ENCODE data around the gene CD4. TPM values are rescaled to one million over a fixed set of nuclear protein-coding genes. Genes with fewer than 3 reads are reported as not detected.
"Not testable (repeated sequence)": the region's sequence is repeated elsewhere in the genome, so short reads cannot be mapped to it uniquely, and the experiment has no call there.

Gene CD4
- total RNA-seq, 2 donors from 2014 or later, result 126 to 141 TPM

DNA sequence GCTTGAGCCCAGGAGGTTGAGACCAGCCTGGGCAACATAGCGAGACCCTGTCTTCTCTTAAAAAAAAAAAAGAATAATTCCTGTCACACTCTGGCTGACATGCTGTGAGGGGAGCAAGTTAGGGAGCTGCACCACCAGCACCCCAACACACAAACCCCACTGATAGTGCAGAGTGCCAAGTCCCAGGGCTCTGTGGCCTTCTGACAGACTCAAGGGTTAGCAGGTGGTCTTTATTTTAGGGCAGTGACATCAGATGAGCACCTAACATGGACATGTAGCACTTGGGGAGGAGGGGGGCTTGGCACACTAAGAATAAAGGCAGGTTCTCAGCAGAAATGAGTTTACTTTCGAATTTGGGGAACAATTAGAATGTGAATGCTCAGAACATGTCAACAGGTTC, 69.5 kb downstream of the CD4 start:
- DNase-seq, result no peak
- no peak overlapping the region for H3K27ac Mint-ChIP-seq
- peaks cover 7% of the 10 kb centered on the region for H3K4me1 Mint-ChIP-seq (ENCODE audit: low read depth)
- no peaks in the 10 kb centered on the region for H3K9me3 Mint-ChIP-seq
- no peak overlapping the region for H3K4me3 Mint-ChIP-seq
- peaks cover 13 to 27% of the 10 kb centered on the region in 2 donors for H3K36me3 Mint-ChIP-seq (ENCODE audit: insufficient read depth in 2 of 2)
- ATAC-seq (replicated peaks in 1 of 2), result no peak
- H3K27me3 Mint-ChIP-seq (ENCODE audit: low read depth), result no peaks in the 10 kb centered on the region

DNA sequence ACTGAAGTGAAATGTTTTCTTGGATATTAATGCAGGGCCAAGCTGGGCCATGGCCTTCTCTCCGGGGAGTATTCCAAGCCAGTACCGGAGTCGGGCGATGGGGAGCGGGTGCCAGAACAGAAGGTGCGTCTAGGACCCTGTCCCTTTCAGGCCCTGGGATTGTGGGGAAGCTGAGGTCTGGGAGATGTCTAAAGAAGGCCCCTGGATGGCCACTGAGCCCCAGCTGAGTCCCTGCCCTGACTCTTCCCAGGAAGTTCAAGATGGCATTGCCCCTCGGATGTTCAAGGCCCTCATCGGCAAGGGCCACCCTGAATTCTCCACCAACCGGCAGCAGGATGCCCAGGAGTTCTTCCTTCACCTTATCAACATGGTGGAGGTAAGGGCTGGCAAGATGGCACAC, 70.8 kb downstream of the CD4 start:
- H3K4me3 Mint-ChIP-seq, result no peak overlapping the region
- no peaks in the 10 kb centered on the region for H3K27me3 Mint-ChIP-seq (ENCODE audit: low read depth)
- no peaks in the 10 kb centered on the region for H3K9me3 Mint-ChIP-seq
- H3K36me3 Mint-ChIP-seq (ENCODE audit: insufficient read depth in 2 of 2), result peaks cover 13 to 27% of the 10 kb centered on the region in 2 donors
- no peaks in the 10 kb centered on the region for H3K4me1 Mint-ChIP-seq (ENCODE audit: low read depth)
- no peak for ATAC-seq (replicated peaks in 1 of 2)
- H3K27ac Mint-ChIP-seq, result no peak overlapping the region
- no peak for DNase-seq

DNA sequence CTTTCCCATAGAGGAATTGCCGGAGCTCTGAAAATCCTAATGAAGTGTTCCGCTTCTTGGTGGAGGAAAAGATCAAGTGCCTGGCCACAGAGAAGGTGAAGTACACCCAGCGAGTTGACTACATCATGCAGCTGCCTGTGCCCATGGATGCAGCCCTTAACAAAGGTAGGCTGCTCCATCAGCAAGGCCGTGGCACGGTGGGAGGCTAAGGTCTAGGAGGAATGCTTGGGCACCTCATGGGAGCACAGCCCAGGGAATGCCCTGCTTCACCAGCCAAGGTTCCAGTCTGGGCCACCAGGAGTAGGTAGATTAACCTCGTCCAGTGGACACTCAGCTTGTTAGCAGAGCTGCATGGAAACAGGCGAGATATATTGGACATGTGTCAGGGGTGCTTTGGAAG, 71.6 kb downstream of the CD4 start:
- no peak for DNase-seq
- no peaks in the 10 kb centered on the region for H3K27me3 Mint-ChIP-seq (ENCODE audit: low read depth)
- peaks cover 6% of the 10 kb centered on the region for H3K4me1 Mint-ChIP-seq (ENCODE audit: low read depth)
- no peak for ATAC-seq (replicated peaks in 1 of 2)
- no peak overlapping the region for H3K4me3 Mint-ChIP-seq
- no peaks in the 10 kb centered on the region for H3K9me3 Mint-ChIP-seq
- no peak overlapping the region for H3K27ac Mint-ChIP-seq
- H3K36me3 Mint-ChIP-seq (ENCODE audit: insufficient read depth in 2 of 2), result peaks cover 10 to 25% of the 10 kb centered on the region in 2 donors

- Mint-ChIP-seq H3K27ac (no peak overlapping the region), H3K36me3 (ENCODE audit: insufficient read depth in 2 of 2) (peaks cover 10 to 25% of the 10 kb centered on the region in 2 donors), H3K27me3 (ENCODE audit: low read depth) (no peaks in the 10 kb centered on the region), H3K9me3 (no peaks in the 10 kb centered on the region), H3K4me1 (ENCODE audit: low read depth) (peaks cover 10% of the 10 kb centered on the region), H3K4me3 (no peak overlapping the region)
- ATAC-seq (replicated peaks in 1 of 2), result no peak
- DNase-seq, result no peak
These were observed 72.1 kb downstream of the CD4 start for GRCh38 chr12:6861391-6861790.

DNA sequence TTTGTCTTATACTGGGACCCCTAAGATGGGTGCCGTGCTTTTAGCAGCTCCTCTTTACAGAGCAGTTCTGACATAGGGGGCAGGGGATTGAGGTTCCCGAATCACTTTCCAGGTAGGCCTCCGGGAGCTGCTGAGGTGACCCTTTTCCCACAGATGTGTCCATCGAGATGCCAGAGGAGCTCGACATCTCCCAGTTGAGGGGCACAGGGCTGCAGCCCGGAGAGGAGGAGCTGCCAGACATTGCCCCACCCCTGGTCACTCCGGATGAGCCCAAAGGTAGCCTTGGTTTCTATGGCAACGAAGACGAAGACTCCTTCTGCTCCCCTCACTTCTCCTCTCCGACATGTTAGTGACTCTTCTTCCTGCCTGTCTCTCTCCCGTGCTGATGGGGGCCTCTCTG, 73.7 kb downstream of the CD4 start:
- no peak overlapping the region for H3K27ac Mint-ChIP-seq
- no peaks in the 10 kb centered on the region for H3K9me3 Mint-ChIP-seq
- ATAC-seq (replicated peaks in 1 of 2) (no peak), DNase-seq (no peak)
- H3K36me3 Mint-ChIP-seq (ENCODE audit: insufficient read depth in 2 of 2), result peaks cover 11 to 20% of the 10 kb centered on the region in 2 donors
- peaks cover 18% of the 10 kb centered on the region for H3K4me1 Mint-ChIP-seq (ENCODE audit: low read depth)
- H3K27me3 Mint-ChIP-seq (ENCODE audit: low read depth), result no peaks in the 10 kb centered on the region
- H3K4me3 Mint-ChIP-seq, result no peak overlapping the region

DNA sequence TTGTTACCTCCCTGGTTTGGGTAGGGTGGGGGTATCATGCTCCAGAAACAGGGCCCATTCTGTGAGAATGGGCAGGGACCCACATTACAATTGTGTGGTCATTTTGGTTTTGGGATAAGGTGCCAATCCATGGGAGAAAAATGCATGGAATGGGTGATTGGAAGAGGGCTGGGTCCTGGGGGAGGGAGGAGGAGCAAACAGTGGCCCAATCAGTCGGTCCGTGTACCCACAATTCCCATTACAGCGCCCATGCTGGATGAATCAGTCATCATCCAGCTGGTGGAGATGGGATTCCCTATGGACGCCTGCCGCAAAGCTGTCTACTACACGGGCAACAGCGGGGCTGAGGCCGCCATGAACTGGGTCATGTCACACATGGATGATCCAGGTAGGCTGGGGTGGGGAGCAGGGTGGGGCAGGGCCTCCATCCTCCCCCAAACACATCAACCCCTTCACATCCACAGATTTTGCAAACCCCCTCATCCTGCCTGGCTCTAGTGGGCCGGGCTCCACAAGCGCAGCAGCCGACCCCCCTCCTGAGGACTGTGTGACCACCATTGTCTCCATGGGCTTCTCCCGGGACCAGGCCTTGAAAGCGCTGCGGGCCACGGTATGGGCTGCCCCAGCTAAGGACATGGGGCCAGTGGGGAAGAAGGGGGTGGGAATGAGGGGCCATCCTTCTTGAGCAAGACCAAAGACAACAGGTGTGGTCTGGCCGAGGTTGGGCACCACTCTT, 74.4 kb downstream of the CD4 start:
- H3K4me3 Mint-ChIP-seq, result no peak overlapping the region
- H3K27ac Mint-ChIP-seq, result no peak overlapping the region
- H3K36me3 Mint-ChIP-seq (ENCODE audit: insufficient read depth in 2 of 2), result peaks cover 15 to 22% of the 10 kb centered on the region in 2 donors
- no peak for DNase-seq
- no peak for ATAC-seq (replicated peaks in 1 of 2)
- peaks cover 24% of the 10 kb centered on the region for H3K4me1 Mint-ChIP-seq (ENCODE audit: low read depth)
- H3K27me3 Mint-ChIP-seq (ENCODE audit: low read depth), result no peaks in the 10 kb centered on the region
- no peaks in the 10 kb centered on the region for H3K9me3 Mint-ChIP-seq

DNA sequence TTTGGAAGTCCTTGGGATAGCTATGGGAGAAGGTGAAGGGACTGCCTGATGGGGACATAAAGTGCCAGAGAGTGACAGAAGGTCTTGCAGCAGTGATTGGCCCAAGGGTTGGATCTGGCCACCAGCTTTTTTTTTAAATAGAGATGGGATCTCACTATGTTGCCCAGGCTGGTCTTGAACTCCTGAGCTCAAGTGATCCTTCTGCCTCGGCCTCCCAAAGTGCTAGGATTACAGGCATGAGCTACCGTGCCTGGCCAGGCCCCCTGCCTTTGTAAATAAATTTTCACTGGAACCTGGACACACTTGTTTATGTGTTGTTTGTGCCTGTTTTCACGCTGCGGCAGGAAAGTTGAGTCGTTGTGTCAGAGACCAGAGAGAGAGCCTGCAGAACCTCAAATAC, 76.0 kb downstream of the CD4 start:
- H3K4me3 Mint-ChIP-seq; H3K27ac Mint-ChIP-seq; H3K9me3 Mint-ChIP-seq; DNase-seq; H3K27me3 Mint-ChIP-seq (ENCODE audit: low read depth); ATAC-seq (replicated peaks in 1 of 2): not testable (repeated sequence)
- H3K36me3 Mint-ChIP-seq (ENCODE audit: insufficient read depth in 2 of 2), result peaks cover 21 to 23% of the 10 kb centered on the region in 2 donors
- peaks cover 40% of the 10 kb centered on the region for H3K4me1 Mint-ChIP-seq (ENCODE audit: low read depth)

DNA sequence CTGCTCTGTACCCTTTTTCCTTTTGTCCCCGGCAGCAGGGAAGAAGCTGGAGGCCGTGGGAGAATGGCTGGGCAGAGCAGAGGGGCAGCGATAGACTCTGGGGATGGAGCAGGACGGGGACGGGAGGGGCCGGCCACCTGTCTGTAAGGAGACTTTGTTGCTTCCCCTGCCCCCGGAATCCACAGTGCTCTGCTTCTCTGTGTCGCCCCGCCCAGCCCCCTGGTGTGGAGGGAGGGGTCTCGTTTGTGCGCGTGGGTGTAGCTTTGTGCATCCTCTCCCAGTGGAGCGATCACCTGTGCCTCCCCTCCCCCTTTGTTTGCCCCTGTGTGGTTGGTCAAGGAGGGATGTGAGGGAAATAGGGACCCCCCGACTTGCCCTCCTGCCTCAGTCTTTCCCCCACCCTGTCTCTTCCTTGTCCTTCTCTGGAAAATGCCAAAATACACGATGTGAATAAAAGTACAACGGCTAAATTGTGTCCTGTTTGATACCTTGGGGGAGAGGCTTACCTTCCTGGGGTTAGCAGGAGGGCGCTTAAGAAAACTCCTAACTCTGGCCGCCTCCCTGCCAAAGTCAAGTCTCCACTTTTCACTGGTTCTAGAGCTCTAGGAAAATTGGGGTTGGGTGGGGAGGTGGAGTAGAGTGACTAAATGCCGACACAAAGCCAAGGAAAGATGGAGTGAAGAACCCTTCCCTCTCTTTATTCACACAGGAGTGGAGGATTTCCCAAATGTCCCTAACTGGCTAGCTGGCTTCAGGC, 77.0 kb downstream of the CD4 start:
- DNase-seq, result no peak

GRCh38 chr12:6866920-6867412, 77.6 kb downstream of the CD4 start:
- Mint-ChIP-seq H3K4me1 (ENCODE audit: low read depth) (peaks cover 57% of the 10 kb centered on the region), H3K9me3 (no peaks in the 10 kb centered on the region), H3K27me3 (ENCODE audit: low read depth) (no peaks in the 10 kb centered on the region), H3K27ac (peak overlapping the region; percentile 98), H3K4me3 (peak overlapping the region; percentile 94 to 98), H3K36me3 (ENCODE audit: insufficient read depth in 2 of 2) (peaks cover 20 to 21% of the 10 kb centered on the region in 2 donors)
- DNase-seq (no peak), ATAC-seq (replicated peaks in 1 of 2) (peak; percentile 5 to 6)

More for the DNA sequence above, 77.0 kb downstream of the CD4 start:
- no peak overlapping the region for H3K27ac Mint-ChIP-seq
- peaks cover 20 to 21% of the 10 kb centered on the region in 2 donors for H3K36me3 Mint-ChIP-seq (ENCODE audit: insufficient read depth in 2 of 2)
- H3K4me1 Mint-ChIP-seq (ENCODE audit: low read depth), result peaks cover 50% of the 10 kb centered on the region
- no peak for ATAC-seq (replicated peaks in 1 of 2)
- no peaks in the 10 kb centered on the region for H3K9me3 Mint-ChIP-seq
- no peaks in the 10 kb centered on the region for H3K27me3 Mint-ChIP-seq (ENCODE audit: low read depth)
- H3K4me3 Mint-ChIP-seq, result peak overlapping the region; percentile 94 to 98

DNA sequence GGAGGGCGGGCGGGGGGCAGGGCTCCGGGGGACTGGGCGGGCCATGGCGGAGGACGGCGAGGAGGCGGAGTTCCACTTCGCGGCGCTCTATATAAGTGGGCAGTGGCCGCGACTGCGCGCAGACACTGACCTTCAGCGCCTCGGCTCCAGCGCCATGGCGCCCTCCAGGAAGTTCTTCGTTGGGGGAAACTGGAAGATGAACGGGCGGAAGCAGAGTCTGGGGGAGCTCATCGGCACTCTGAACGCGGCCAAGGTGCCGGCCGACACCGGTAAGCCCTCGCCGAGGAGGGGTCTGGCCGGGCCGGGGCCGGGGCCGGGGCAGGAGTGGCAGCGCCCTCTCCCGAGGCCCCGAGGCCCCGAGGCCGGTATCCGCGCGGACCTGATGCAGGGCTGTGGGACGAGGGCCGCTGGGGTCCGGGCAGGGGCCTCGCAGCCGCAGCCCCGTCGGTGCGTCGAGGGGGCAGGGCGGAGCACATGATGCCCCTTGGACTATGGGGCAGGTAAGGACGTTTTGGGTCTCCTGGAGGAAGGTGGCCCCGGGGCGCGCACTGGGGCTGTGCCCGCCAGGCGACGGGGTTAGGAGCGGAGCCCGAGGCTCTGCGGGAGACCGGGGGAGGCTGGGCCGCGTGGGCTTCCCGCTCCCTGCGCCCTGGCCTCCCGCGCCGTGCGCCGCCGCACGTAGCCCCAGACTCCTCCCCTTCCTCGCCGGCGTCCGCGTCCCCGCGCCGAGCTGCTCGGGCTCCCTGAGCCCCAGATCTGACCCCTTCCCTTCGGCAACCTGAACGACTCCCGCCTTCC, 78.3 kb downstream of the CD4 start, which contains the start of gene TPI1:
Gene TPI1, plus strand, starts transcription at position 119 of the 798 bp plus-strand sequence. Its CDS starts 36 bp downstream, at position 155.
- no peaks in the 10 kb centered on the region for H3K27me3 Mint-ChIP-seq (ENCODE audit: low read depth)
- H3K36me3 Mint-ChIP-seq (ENCODE audit: insufficient read depth in 2 of 2), result peaks cover 19 to 21% of the 10 kb centered on the region in 2 donors
- peaks cover 63% of the 10 kb centered on the region for H3K4me1 Mint-ChIP-seq (ENCODE audit: low read depth)
- H3K9me3 Mint-ChIP-seq, result no peaks in the 10 kb centered on the region
- DNase-seq (peak; percentile 85 to 88), ATAC-seq (replicated peaks in 1 of 2) (peak; percentile 74 to 75)
- peak within 1 kb of the TSS; percentile 98 for H3K27ac Mint-ChIP-seq
- H3K4me3 Mint-ChIP-seq, result peak within 1 kb of the TSS; percentile 97 to 98

GRCh38 chr12:6868211-6869048, 79.1 kb downstream of the CD4 start:
- Mint-ChIP-seq H3K36me3 (ENCODE audit: insufficient read depth in 2 of 2) (peaks cover 16 to 18% of the 10 kb centered on the region in 2 donors), H3K4me3 (peak overlapping the region; percentile 97 to 98), H3K9me3 (no peaks in the 10 kb centered on the region), H3K4me1 (ENCODE audit: low read depth) (peaks cover 66% of the 10 kb centered on the region), H3K27me3 (ENCODE audit: low read depth) (no peaks in the 10 kb centered on the region), H3K27ac (peak overlapping the region; percentile 96)
- ATAC-seq (replicated peaks in 1 of 2), result peak in 1 of 2 donors; percentile 1
- peak in 1 of 2 donors; percentile 27 for DNase-seq
